HG02642 (cell line): ENCODE results near the gene MPPED2.

Experiments
- ATAC-seq: cut with Tn5 transposase; IDR thresholded peaks from one replicate; pipeline ENCODE4 v1.9.1; 2021; ENCODE audit warnings: mild to moderate bottlenecking; ENCODE audit not compliant: unreplicated experiment, poor library complexity

Gene MPPED2

DNA sequence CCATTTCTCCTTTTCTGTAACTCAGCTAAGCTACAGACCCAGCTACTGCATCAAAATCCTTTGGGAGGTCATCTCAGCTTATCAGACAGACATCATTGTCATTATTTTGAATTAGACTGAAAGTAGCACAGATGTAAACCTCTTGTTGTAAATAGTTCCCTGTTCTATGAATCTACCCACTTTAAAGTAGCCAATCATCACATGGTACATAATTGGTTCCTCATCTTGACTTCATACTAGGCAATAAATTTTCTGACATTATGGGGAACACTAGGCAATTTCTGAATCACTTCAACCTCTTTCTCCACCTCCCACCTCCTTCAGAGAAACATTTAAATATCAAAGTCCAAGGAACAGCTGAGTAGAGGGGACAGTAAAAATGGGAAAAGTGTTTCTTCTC, 47.9 kb downstream of the MPPED2 start:
- ATAC-seq, result no peak

DNA sequence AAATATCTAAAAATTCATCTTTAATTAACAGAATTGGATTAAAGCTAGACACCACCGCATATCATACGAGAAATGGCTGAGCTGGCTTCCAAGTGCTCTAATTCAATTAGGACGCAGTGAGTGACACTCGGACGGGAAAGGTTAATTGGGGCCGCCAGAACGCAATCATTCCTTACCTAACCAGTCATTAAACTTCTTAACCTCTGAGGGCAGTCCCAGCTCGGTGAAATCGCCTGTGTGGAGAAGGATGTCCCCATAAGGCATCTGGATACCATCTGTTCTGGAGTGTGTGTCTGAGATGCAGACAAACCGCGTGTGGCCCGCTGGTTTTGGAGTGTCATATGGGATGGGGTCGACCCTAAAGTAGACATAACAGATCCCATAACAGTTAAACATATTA, 50.3 kb downstream of the MPPED2 start:
- ATAC-seq, result no peak

DNA sequence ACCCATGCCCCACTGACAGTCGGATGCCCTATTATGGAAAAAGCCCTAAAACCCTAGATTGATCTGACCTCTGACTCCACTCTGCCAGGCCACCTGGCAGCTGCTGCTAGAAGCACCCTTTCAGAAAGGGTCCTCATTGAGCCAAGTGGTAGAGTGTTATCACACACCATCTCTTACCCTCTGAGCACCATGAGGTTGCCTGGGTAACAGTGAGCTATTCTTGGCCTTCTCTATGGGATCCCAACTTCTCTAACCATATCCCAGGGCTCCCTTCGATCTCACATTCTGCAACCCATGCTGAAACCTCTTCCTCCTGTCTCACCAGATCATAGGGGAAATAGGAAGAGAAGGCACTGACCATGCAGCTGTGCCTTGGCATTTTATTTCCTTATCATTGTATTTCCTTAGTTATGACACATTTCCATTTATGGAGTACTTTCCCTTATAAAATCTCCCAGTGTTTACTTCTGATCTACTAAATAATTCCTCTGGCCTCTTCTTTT, 52.7 kb downstream of the MPPED2 start:
- ATAC-seq, result no peak

DNA sequence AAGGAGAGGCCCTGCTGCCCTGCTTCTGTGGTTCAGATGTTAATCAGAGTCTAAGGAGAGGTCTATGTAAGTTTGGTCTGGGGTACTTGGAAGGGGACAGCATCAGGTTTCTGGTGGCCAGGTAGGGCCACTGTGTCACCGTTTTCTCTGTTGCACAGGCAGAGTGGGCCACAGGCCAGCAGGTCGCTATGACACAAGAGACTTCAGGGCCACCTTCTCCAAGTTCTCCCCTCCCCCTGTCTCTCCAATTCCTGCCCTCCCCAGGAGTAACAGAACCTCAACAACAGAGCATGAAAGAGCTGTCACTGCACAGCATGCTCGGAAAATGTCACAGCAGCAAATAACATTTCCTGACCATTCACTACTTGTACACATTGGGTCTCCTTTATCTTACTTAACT, 58.6 kb downstream of the MPPED2 start:
- ATAC-seq, result no peak

DNA sequence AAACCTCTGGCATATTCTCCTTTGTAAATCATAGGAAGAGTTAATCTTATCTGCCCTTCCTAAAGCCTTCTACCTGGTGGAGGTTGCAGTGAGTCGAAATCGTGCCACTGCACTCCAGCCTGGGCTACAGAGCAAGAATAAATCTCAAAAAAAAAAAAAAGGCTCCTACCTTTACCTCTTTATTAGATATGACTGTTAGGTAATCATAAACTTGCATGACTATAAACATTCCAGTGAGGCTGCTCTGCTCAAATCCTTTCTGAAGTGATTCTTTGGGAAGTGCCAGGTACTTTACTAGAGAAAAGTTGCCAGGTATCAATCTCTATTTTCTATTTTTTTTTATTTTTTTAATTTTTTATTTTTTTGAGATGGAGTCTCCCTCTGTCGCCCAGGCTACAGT, 59.6 kb downstream of the MPPED2 start:
- ATAC-seq, result no peak

DNA sequence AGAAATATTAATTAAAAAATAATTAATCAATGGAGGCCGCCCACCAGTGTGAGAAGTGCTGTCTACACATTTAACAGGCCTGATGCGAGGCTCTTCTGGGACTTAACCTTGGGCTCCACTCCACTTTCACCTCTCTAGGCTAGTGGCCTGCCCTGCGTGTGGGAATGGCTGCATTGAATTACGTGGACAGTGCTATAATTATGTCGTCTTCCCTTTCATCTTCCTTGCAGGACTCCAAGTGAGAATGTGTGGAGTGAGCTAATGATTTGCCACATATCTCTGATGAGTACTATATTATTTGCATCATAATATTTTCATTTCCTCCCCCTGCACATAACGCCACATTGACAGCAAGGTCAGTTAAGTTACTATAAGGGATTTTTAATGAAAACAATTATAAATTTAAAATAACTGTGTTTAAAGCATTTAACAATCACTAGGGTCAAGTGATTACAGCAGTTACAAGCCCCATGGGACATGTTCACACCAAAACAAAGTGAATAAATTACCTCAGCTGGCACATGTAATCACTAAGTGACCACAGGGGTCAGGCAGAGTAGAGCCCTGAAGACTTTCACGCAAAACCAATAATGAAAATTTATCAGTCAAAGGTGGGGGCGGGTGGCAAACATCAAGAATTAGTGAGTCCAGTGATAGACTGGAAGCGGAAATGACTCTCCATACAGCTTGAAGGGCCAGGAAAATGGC, 63.5 kb downstream of the MPPED2 start:
- ATAC-seq, result no peak

DNA sequence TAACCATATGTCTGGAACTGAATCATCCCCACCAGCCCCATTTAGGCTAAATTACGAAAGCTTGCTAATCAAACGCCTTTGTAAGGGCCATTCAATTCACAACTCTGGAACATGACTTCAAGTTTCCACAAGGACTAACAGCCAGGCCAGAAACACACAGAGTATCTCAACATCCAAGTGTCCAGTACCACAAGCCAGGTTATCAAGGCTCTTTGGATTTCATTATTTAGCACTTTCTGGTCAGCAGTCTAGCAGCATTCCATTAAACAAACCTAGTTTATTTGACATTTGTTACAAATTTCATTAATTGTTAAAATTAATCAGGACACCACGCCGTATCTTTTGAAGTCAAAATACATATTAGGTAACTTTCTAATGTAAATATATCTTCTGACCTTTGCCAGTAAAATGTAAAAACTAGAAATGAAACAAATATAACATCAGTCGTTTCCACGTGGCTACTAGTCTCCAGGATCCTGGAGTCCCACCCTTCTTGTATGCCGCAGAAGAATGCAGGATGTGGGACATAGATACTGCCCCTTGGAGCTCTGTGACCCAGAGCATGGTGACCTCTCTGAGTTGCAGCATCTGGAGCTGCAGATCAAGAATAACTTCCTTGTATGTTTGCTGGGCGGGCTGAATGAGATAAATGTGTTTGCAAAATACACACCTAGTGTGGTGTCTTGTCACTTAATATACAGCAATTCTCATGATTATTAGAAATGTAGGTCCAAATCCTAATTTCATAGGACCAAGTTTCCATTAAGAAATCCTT, 64.7 kb downstream of the MPPED2 start:
- ATAC-seq, result no peak

DNA sequence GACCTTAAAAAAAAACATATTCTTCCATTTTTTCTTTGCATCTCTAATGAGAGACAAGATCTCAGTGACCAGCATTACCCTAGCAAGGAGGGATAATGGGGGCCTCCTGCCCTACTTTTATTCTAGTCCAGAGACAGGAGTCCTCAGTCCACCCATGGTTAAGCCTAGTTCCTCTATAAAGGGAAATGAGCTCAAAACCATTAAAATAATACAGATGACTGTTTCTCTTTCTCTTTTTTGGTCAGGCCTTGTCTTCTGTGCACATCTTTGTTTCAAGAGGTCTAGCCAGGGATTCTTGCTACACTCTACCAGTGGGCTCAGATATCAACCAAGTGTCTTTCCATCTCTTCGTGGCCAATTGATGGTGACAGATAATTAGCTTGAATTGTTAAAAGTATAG, 73.1 kb downstream of the MPPED2 start:
- no peak for ATAC-seq

DNA sequence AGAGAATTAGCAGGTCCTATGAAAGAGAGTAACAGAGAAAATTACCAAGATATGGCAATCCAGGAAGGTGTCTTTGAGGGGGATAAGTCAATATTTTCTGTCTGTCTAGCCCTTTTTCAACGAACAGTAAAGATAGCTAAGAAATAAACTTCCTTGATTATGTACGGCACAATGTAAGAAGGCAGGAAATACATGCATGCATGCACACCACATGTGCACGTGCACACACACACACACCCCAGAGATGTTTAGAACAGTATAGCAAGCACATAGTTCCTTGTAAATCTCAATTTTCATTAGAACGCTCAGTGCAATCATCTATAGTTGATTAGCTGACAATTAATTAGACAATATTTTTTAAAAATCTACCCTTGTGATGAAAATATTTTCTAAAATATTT, 74.7 kb downstream of the MPPED2 start:
- ATAC-seq, result no peak

DNA sequence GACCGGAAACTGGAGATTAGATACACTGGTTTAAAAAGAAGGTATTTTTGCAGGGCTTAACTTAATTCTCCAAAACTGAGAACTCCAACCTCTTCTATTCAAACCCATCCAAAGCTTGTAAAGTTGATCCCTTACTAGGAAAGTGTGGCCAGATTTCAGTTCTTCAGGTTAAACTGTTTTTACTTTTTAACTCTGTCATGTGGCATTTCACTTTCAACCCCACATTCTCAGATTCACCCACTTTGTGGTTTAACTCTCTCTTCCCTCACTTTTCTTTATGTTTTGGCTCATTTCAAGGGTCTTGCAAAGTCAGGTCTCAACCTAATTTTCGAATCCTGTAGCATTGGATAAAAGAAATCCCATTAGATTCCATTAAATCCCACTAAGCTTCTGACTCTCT, 75.4 kb downstream of the MPPED2 start:
- ATAC-seq, result no peak

DNA sequence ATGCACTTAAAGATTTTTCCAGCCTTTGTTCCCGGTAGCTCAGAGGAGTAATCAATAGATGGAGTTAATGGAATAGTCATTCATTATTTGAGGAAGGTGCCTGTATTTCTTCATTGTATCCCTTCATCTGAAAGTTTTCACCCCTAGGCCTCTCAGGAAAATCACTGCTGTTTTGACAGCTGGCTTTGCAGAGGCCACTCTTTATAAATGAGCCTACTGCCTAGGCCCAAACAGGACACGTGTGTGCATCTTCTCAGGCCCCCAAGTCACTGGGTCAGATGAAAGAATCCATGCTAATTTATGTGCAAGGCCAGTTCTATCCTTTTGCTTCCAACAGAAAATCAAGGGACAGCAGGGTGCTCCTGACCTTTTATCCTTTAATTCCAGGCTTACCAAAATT, 76.8 kb downstream of the MPPED2 start:
- no peak for ATAC-seq

DNA sequence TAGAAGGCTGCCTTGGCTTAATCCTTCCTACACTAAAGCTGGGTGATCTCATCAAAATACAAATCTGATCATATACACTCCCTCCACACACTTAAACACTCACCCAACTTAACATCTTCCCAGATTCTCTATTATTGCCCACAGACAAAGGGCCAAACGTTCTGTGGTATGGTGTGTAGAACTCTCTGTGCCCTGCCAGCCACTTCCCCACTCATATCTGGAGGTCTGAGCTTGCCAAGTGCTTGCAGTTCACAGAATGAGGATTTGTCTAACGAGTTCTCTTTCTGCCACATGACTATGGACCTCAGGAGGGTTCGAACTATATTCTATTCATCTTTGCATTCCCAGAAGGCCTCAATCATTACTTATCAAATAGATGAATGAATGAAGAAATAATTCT, 77.6 kb downstream of the MPPED2 start:
- ATAC-seq, result no peak

DNA sequence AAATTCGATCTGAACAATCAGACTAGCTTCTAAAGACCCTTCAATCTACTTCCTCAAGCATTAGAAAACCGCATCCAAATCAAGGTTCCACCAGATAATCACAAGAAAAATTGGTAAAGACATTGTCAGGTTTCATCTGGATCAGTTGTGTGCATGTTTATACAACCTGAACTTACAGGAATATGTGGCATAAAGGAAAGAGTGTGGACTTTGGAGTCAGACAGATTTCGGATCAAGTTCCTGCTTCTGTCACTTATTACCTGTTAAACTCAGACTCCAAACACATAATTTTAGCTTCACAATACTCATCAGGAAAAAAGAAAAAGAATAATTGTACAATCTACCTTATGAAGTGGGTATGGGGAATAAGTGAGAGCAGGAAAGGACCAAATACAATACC, 80.5 kb downstream of the MPPED2 start:
- no peak for ATAC-seq

DNA sequence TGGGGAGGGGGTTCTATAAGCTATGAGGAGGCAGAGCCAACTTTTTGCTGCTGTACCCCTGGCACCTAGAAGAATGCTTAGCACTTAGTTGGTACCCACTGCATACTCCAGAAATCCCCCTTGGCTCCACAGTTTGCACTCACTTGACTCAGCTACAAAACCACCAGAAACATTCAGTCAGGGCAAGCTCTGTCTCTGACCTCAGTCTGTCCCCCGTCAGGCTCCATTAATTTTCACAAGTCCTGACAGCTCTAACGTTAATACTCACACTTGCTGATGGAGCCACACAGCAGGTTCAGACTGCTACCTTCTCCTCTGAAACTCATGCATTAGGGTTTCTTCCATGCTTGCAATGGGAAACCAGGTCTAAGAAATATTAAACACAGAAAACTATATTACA, 81.7 kb downstream of the MPPED2 start:
- no peak for ATAC-seq

DNA sequence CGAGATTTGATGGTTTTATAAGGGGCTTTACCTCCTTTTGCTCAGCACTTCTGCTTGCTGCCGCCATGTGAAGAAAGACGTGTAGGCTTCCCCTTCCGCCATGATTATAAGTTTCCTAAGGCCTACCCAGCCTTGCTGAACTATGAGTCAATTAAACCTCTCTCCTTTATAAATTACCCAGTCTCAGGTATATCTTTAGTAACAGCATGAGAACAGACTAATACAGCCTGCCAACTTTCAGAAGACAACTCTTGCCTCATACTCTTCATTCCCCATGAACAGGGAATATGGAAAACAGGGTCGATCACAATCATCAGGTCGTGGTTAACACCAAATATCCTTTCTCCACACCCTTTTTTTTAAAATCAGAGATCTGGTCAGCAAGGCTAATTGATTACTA, 83.0 kb downstream of the MPPED2 start:
- ATAC-seq, result no peak

DNA sequence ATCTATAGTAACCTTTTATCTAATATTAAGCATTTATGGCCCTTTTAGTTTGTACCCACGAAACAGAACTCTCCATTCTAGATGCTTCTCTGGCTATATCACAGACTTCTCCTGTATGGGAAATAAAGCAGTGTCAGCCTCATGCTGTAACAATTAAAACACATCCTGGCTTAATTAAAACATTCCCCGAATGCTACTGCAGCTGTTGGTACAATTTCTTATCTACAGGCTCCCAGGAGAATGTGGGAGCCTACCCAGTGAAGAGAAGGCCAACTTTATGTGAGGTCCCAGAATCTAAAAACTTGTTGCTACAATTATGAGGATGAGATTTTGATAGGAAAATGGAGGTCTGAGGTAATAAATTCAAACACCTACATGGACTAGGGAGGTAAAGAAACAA, 83.8 kb downstream of the MPPED2 start:
- no peak for ATAC-seq

DNA sequence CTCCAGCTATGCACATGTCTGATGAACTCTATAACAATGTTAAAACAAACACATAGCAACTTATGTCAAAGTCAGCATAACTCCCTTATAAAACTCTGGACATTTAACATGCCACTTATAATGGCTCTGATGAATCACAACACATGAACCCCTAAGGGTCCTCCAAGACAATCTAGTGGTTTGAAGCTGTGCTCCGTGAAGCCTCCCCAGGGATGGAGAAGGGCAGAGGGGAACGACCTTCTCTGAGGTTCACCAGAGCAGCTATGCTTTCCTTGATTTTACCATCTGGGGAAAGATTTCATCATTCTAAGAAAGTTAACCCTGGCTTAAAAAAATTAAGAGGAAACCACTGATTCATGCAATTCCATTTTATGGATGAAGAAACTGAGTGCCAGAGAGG, 84.4 kb downstream of the MPPED2 start:
- ATAC-seq, result no peak

DNA sequence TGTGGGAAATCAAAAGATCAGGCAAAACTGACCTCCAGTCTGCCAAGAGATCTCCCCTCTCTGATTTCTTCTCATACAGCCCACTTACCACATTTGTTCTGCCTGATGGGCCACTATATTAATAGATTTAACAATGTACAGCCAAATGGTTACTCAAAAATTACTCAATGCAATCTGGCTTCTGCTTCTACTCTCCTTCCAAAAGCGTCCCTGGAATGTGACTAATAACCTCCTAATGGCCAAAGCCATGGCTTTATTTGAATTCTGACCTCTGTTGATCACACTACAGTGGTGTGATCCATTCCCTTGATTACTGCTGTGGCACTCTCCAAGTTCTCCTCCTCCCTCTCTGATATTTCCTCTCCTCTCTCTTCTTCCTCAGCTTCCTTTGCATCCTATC, 86.2 kb downstream of the MPPED2 start:
- ATAC-seq, result no peak

DNA sequence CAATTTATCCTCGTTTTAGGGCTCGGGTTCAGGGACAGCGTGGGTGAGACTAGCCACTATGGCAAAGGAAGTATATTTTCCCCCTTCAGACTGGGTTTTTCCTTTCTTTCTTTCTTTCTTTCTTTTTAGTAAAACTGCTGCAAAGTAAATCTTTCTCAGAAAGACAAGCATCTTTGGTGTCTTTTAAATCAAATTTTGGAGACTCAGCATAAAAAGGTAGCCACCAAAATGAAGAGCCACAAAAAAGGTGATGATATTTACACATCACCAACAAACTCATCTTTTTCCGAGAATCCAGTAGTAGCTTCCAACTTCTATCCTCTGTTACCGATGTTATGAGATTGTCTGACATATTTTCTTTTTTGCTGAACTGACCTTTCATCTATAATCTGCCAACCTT, 88.6 kb downstream of the MPPED2 start:
- ATAC-seq, result no peak

DNA sequence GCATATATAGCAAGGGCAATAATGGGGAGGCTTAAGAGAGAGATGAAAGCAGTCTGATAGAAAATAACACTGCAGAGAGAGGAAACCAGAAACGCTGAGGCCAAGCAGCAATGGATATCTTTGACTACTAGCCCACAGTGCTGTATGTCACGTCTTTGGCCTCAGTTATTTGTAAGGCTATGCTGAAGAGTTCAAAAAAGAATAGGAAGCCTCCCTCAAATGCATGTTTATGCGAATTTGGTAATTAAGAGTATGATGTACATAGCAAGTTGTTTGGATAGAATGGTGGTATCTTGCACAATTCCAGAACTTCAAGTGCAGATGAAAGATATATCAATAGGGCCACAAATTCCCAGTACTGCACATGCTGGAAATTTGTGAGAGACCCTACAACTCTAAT, 89.2 kb downstream of the MPPED2 start:
- no peak for ATAC-seq

DNA sequence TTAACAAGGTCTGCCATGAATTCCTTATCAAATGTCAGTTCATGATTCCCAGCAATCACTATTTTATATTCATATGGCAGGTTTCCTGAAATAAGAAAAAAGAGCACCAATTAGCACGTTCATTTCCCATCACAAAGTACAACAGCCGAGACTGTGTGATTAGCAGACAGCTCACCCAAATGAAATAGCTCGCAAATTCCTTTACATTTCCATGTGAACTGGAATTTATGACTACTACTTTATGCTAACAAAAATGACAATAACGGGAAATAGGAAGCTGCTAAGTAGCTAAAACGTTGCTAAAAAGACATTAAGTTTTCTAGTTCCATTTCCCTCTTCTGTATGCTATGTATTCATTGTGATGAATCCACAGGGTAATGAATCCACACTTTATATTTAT, 90.7 kb downstream of the MPPED2 start:
- ATAC-seq, result no peak

DNA sequence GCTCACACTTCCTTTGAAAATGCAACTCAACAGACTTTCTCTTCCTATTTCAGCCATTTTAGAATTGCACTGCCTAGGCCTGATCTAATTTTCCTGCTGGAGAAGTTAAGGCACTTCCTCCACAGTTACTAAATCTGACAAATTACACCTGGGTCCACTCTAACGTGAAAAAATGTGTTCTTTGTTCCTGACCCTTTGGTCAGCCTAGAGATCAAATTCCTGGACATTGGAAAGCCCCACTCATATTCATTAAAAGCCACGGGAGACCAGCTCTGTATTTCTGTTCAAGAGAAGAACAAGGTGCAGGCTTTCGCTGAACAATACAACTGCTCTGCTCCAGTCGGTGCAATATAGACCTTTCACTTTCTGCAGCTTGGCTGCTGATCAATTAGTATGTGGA, 96.6 kb downstream of the MPPED2 start:
- no peak for ATAC-seq
